Measurements from ENCODE around the gene SHANK1.

The SHANK1 gene

DNA sequence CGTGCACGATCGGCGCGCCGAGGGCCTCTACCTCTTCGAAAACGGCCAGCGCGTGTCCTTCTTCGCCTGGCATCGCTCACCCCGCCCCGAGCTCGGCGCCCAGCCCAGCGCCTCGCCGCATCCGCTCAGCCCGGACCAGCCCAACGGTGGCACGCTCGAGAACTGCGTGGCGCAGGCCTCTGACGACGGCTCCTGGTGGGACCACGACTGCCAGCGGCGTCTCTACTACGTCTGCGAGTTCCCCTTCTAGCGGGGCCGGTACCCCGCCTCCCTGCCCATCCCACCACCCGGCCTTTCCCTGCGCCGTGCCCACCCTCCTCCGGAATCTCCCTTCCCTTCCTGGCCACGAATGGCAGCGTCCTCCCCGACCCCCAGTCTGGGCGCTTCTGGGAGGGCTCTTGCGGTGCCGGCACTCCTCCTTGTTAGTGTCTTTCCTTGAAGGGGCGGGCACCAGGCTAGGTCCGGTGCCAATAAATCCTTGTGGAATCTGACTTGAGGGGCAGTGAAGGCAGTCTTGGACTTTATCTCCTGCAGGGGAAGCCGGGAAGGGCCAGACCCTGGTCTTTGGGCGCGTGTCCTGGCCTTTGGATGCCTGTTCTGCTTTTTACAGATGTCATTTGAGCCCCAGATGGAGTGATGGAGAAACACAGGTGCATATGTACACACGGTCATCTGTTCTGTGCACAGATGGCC lies 5.8 kb upstream of the SHANK1 start (continued):
- no peak for TF ChIP-seq ZIC2 (tag by site-specific recombination; IDR thresholded peaks at IDR 0.05)
- no peak for TF ChIP-seq ZNF555 (tag by site-specific recombination; conservative IDR thresholded peaks at IDR 0.05)
- no peak for TF ChIP-seq ZNF473 (tag by site-specific recombination; IDR thresholded peaks at IDR 0.05)
- TF ChIP-seq ZNF112 (tag by site-specific recombination; IDR thresholded peaks at IDR 0.05): no peak
- TF ChIP-seq ZNF623 (tag by site-specific recombination; IDR thresholded peaks at IDR 0.05): no peak
- TF ChIP-seq ZNF121 (tag by site-specific recombination; IDR thresholded peaks at IDR 0.05): no peak
- TF ChIP-seq, protein P1, sequence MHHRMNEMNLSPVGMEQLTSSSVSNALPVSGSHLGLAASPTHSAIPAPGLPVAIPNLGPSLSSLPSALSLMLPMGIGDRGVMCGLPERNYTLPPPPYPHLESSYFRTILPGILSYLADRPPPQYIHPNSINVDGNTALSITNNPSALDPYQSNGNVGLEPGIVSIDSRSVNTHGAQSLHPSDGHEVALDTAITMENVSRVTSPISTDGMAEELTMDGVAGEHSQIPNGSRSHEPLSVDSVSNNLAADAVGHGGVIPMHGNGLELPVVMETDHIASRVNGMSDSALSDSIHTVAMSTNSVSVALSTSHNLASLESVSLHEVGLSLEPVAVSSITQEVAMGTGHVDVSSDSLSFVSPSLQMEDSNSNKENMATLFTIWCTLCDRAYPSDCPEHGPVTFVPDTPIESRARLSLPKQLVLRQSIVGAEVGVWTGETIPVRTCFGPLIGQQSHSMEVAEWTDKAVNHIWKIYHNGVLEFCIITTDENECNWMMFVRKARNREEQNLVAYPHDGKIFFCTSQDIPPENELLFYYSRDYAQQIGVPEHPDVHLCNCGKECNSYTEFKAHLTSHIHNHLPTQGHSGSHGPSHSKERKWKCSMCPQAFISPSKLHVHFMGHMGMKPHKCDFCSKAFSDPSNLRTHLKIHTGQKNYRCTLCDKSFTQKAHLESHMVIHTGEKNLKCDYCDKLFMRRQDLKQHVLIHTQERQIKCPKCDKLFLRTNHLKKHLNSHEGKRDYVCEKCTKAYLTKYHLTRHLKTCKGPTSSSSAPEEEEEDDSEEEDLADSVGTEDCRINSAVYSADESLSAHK (tag by site-specific recombination; IDR thresholded peaks at IDR 0.05): 0 out of 2 replicates have a peak, but pooled peaks have one; percentile 19
- TF ChIP-seq, protein P2, sequence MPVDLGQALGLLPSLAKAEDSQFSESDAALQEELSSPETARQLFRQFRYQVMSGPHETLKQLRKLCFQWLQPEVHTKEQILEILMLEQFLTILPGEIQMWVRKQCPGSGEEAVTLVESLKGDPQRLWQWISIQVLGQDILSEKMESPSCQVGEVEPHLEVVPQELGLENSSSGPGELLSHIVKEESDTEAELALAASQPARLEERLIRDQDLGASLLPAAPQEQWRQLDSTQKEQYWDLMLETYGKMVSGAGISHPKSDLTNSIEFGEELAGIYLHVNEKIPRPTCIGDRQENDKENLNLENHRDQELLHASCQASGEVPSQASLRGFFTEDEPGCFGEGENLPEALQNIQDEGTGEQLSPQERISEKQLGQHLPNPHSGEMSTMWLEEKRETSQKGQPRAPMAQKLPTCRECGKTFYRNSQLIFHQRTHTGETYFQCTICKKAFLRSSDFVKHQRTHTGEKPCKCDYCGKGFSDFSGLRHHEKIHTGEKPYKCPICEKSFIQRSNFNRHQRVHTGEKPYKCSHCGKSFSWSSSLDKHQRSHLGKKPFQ (tag by site-specific recombination; IDR thresholded peaks at IDR 0.05): no peak
- TF ChIP-seq KLF8 (tag by site-specific recombination; IDR thresholded peaks at IDR 0.05): no peak; the same call in 1 of the 2 replicates
- TF ChIP-seq ZBTB20 (tag by site-specific recombination; IDR thresholded peaks at IDR 0.05): peak; percentile 1; the same call in 1 of the 2 replicates
- TF ChIP-seq KLF7 (tag by site-specific recombination; IDR thresholded peaks at IDR 0.05; ENCODE audit: borderline replicate concordance): no peak
- peak; percentile 65; the same call in 1 of the 2 replicates for TF ChIP-seq ZSCAN30 (tag by site-specific recombination; IDR thresholded peaks at IDR 0.05)
- peak; percentile 66 for TF ChIP-seq KLF1 (tag by site-specific recombination; IDR thresholded peaks at IDR 0.05)
- TF ChIP-seq ZSCAN16 (tag by site-specific recombination; IDR thresholded peaks at IDR 0.05): peak; percentile 25; the same call in 1 of the 2 replicates
- no peak for TF ChIP-seq SP3 (tag by site-specific recombination; IDR thresholded peaks at IDR 0.05)
- 0 out of 2 replicates have a peak, but pooled peaks have one; percentile 55 for TF ChIP-seq ZNF169 (tag by site-specific recombination; IDR thresholded peaks at IDR 0.05)
- peak; percentile 58 for TF ChIP-seq SP2 (tag by site-specific recombination; IDR thresholded peaks at IDR 0.05)
- no peak for TF ChIP-seq ZNF677 (tag by site-specific recombination; IDR thresholded peaks at IDR 0.05)
- TF ChIP-seq ZNF248 (tag by site-specific recombination; IDR thresholded peaks at IDR 0.05): no peak
- TF ChIP-seq ZNF514 (tag by site-specific recombination; IDR thresholded peaks at IDR 0.05): no peak
- TF ChIP-seq, protein P3, sequence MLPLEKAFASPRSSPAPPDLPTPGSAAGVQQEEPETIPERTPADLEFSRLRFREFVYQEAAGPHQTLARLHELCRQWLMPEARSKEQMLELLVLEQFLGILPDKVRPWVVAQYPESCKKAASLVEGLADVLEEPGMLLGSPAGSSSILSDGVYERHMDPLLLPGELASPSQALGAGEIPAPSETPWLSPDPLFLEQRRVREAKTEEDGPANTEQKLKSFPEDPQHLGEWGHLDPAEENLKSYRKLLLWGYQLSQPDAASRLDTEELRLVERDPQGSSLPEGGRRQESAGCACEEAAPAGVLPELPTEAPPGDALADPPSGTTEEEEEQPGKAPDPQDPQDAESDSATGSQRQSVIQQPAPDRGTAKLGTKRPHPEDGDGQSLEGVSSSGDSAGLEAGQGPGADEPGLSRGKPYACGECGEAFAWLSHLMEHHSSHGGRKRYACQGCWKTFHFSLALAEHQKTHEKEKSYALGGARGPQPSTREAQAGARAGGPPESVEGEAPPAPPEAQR (tag by site-specific recombination; IDR thresholded peaks at IDR 0.05): 0 out of 2 replicates have a peak, but pooled peaks have one; percentile 29
- no peak for TF ChIP-seq OSR2 (tag by site-specific recombination; IDR thresholded peaks at IDR 0.05)
- no peak for TF ChIP-seq SETDB1 (IDR thresholded peaks at IDR 0.05; ENCODE audit: insufficient read length, low read length)
- TF ChIP-seq, protein P4, sequence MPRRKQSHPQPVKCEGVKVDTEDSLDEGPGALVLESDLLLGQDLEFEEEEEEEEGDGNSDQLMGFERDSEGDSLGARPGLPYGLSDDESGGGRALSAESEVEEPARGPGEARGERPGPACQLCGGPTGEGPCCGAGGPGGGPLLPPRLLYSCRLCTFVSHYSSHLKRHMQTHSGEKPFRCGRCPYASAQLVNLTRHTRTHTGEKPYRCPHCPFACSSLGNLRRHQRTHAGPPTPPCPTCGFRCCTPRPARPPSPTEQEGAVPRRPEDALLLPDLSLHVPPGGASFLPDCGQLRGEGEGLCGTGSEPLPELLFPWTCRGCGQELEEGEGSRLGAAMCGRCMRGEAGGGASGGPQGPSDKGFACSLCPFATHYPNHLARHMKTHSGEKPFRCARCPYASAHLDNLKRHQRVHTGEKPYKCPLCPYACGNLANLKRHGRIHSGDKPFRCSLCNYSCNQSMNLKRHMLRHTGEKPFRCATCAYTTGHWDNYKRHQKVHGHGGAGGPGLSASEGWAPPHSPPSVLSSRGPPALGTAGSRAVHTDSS (tag by site-specific recombination; IDR thresholded peaks at IDR 0.05): no peak
- no peak for TF ChIP-seq ZNF37A (tag by site-specific recombination; IDR thresholded peaks at IDR 0.05)
- TF ChIP-seq, protein P5, sequence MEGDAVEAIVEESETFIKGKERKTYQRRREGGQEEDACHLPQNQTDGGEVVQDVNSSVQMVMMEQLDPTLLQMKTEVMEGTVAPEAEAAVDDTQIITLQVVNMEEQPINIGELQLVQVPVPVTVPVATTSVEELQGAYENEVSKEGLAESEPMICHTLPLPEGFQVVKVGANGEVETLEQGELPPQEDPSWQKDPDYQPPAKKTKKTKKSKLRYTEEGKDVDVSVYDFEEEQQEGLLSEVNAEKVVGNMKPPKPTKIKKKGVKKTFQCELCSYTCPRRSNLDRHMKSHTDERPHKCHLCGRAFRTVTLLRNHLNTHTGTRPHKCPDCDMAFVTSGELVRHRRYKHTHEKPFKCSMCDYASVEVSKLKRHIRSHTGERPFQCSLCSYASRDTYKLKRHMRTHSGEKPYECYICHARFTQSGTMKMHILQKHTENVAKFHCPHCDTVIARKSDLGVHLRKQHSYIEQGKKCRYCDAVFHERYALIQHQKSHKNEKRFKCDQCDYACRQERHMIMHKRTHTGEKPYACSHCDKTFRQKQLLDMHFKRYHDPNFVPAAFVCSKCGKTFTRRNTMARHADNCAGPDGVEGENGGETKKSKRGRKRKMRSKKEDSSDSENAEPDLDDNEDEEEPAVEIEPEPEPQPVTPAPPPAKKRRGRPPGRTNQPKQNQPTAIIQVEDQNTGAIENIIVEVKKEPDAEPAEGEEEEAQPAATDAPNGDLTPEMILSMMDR (tag by site-specific recombination; IDR thresholded peaks at IDR 0.05): peak; percentile 60
- TF ChIP-seq ZNF404 (tag by site-specific recombination; IDR thresholded peaks at IDR 0.05): no peak
- TF ChIP-seq ZNF19 (tag by site-specific recombination; IDR thresholded peaks at IDR 0.05; ENCODE audit: low read depth): no peak
- TF ChIP-seq ZNF585B (tag by site-specific recombination; IDR thresholded peaks at IDR 0.05): no peak
- TF ChIP-seq, protein P6, sequence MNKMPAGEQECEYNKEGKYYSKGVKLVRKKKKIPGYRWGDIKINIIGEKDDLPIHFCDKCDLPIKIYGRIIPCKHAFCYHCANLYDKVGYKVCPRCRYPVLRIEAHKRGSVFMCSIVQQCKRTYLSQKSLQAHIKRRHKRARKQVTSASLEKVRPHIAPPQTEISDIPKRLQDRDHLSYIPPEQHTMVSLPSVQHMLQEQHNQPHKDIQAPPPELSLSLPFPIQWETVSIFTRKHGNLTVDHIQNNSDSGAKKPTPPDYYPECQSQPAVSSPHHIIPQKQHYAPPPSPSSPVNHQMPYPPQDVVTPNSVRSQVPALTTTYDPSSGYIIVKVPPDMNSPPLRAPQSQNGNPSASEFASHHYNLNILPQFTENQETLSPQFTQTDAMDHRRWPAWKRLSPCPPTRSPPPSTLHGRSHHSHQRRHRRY (tag by site-specific recombination; IDR thresholded peaks at IDR 0.05): no peak
- no peak for TF ChIP-seq ZNF529 (tag by site-specific recombination; IDR thresholded peaks at IDR 0.05; ENCODE audit: insufficient replicate concordance)
- TF ChIP-seq ZNF114 (tag by site-specific recombination; IDR thresholded peaks at IDR 0.05): no peak
